Panc1 (cell line): ENCODE measurements around the gene INTS11. TPM values are rescaled to one million over a fixed set of nuclear protein-coding genes. Genes with fewer than 3 reads are reported as not detected.

Experiments
- ATAC-seq: fragments of 200-7000 bp; cut with Tn5 transposase; 2 replicates; pipeline ENCODE4 v1.9.1; 2020; ENCODE audit warnings: mild to moderate bottlenecking, moderate library complexity
- BruUV-seq: library from RNA; stranded (reverse); fragments of 400-500 nt; replicated peaks from 2 replicates; lab custom pipeline; 2021; lab: Mats Ljungman, UMichigan
- CTCF ChIA-PET: fragments of 300-600 bp; sonication (Branson Sonifier 250); formaldehyde crosslinking; loops from one replicate; lab custom pipeline; 2022; ENCODE audit warnings: antibody characterized with exemption; lab: Charles Lee
- POLR2A ChIA-PET: fragments of 300-600 bp; sonication (Branson Sonifier 250); formaldehyde crosslinking; loops from one replicate; lab custom pipeline; 2022; ENCODE audit warnings: antibody characterized with exemption; lab: Charles Lee
- DNase-seq: peaks from one replicate; pipeline ENCODE4 v3.0.0-alpha.2; 2010; ENCODE audit warnings: low read depth, low spot score
- H3K27ac ChIP-seq: 2 replicates; pipeline ENCODE4 v1.5.1; 2011; ENCODE audit warnings: mild to moderate bottlenecking, low read length, inconsistent platforms
- H3K27me3 ChIP-seq: fragments of 200-500 bp; sonication (Bioruptor generic); 2 replicates; pipeline ENCODE4 v1.6.0; 2014; ENCODE audit warnings: low read length, inconsistent platforms; ENCODE audit not compliant: control insufficient read depth, insufficient read depth
- H3K36me3 ChIP-seq: fragments of 200-500 bp; sonication (Bioruptor generic); 2 replicates; pipeline ENCODE4 v1.5.1; 2014; ENCODE audit warnings: inconsistent platforms, mild to moderate bottlenecking, low read length, moderate library complexity; ENCODE audit not compliant: control insufficient read depth, insufficient read depth
- H3K4me1 ChIP-seq: 2 replicates; pipeline ENCODE4 v1.5.1; 2011; ENCODE audit warnings: inconsistent platforms, mild to moderate bottlenecking, low read length, moderate library complexity; ENCODE audit not compliant: control insufficient read depth, insufficient read depth
- H3K4me3 ChIP-seq, 2 experiments: 2 replicates each; pipeline ENCODE4 v1.5.1; 2011 to 2012; ENCODE audit warnings: low read depth in 2 of 2, low read length in 2 of 2, mild to moderate bottlenecking in 2 of 2, inconsistent platforms in 1 of 2, moderate library complexity in 1 of 2
- H3K9me3 ChIP-seq: fragments of 200-500 bp; sonication (Bioruptor generic); 2 replicates; pipeline ENCODE4 v1.5.1; 2014; ENCODE audit warnings: low read depth, mild to moderate bottlenecking, inconsistent platforms, low read length, moderate library complexity; ENCODE audit not compliant: control insufficient read depth, insufficient read depth
- CTCF ChIP-seq: fragments of 450-650 bp; IDR thresholded peaks from 2 replicates; pipeline ENCODE4 v1.5.1; 2017; ENCODE audit warnings: mild to moderate bottlenecking
- POLR2AphosphoS5 ChIP-seq: IDR thresholded peaks from 2 replicates; pipeline ENCODE4 v1.6.1; 2012; ENCODE audit warnings: mild to moderate bottlenecking, low read depth, low read length, moderate library complexity
- REST ChIP-seq, 2 experiments: IDR thresholded peaks; 2 replicates each; pipeline ENCODE4 v1.6.1; 2011 to 2012; ENCODE audit warnings: low read depth in 2 of 2, control low read depth in 1 of 2, low read length in 1 of 2, mild to moderate bottlenecking in 1 of 2, moderate library complexity in 1 of 2; ENCODE audit not compliant: insufficient read depth in 1 of 2
- SIN3A ChIP-seq: IDR thresholded peaks from 2 replicates; pipeline ENCODE4 v1.6.1; 2012; ENCODE audit warnings: low read depth, mild to moderate bottlenecking, low read length, moderate library complexity, borderline replicate concordance; ENCODE audit not compliant: insufficient read depth
- TCF7L2 ChIP-seq: IDR thresholded peaks from 2 replicates; pipeline ENCODE4 v1.6.1; 2011; ENCODE audit warnings: mild to moderate bottlenecking, low read depth, low read length, inconsistent platforms
- in situ Hi-C: cut with HindIII; loops from 2 replicates; pipeline ENCODE4 v1.10.0; 2016; ENCODE audit warnings: low sequenced_read_pairs, low pct_unique_long_range_greater_than_20kb
- intact Hi-C: fragments of 100-400 bp; cut with micrococcal nuclease; formaldehyde crosslinking; loops from one replicate; pipeline ENCODE4 v1.10.0; 2022; ENCODE audit not compliant: unreplicated experiment
- total RNA-seq: library from RNA; stranded (reverse); gene quantifications from one replicate; pipeline ENCODE4 v1.2.1, GENCODE V29; 2021; ENCODE audit not compliant: unreplicated experiment

INTS11 gene
- total RNA-seq, 1 experiment from 2014 or later, result 114 TPM

GRCh38 chr1:1295154-1295923 is 29.1 kb downstream of the INTS11 start:
- in situ Hi-C loops, result no loop called here
- TF ChIP-seq TCF7L2, result no peak
- no peak for TF ChIP-seq REST (IDR thresholded peaks at IDR 0.05; ENCODE audit: insufficient read depth in 1 of 2, low read depth in 2 of 2, low read length in 1 of 2)
- TF ChIP-seq POLR2AphosphoS5, result no peak
- no peak for TF ChIP-seq SIN3A
- no peak for TF ChIP-seq CTCF

GRCh38 chr1:1294250-1294890 is 30.1 kb downstream of the INTS11 start:
- DNase-seq, result no peak
- ChIA-PET CTCF (interaction anchor here (0.6 kb wide), 1 partner anchor 37 kb away, joined by 12 read pairs; no protein-coding TSS in a partner anchor), POLR2A (no interaction called here)
- BruUV-seq, result no TSS peak
- no peak for ATAC-seq
- Histone ChIP-seq H3K4me1 (peaks cover 12% of the 10 kb centered on the region), H3K9me3 (no peaks in the 10 kb centered on the region), H3K27me3 (no peaks in the 10 kb centered on the region), H3K27ac (no peak overlapping the region), H3K4me3 (no peak overlapping the region), H3K36me3 (no peaks in the 10 kb centered on the region)
- TF ChIP-seq TCF7L2, result no peak
- no peak for TF ChIP-seq POLR2AphosphoS5
- no peak for TF ChIP-seq CTCF
- TF ChIP-seq REST (IDR thresholded peaks at IDR 0.05; ENCODE audit: insufficient read depth in 1 of 2, low read depth in 2 of 2, low read length in 1 of 2), result no peak
- no peak for TF ChIP-seq SIN3A
- in situ Hi-C loops (no loop called here), intact Hi-C loops (no loop called here)

More at GRCh38 chr1:1295154-1295923, 29.1 kb downstream of the INTS11 start:
- H3K9me3 ChIP-seq, result no peaks in the 10 kb centered on the region
- no peak overlapping the region for H3K4me3 ChIP-seq
- intact Hi-C loops, result no loop called here
- H3K27ac ChIP-seq, result no peak overlapping the region
- no peaks in the 10 kb centered on the region for H3K27me3 ChIP-seq
- ATAC-seq (no peak), DNase-seq (no peak)
- no peaks in the 10 kb centered on the region for H3K36me3 ChIP-seq
- H3K4me1 ChIP-seq, result peaks cover 10% of the 10 kb centered on the region
- ChIA-PET CTCF (no interaction called here), POLR2A (interaction anchor here (0.6 kb wide), 1 partner anchor 64 kb away, joined by 3 read pairs; no protein-coding TSS in a partner anchor)
- BruUV-seq, result no TSS peak
